Parathyroid adenoma (tissue), 2 donors: ENCODE measurements around the gene SPTSSA.
"Not testable (repeated sequence)": the region's sequence is repeated elsewhere in the genome, so short reads cannot be mapped to it uniquely, and the experiment has no call there.

ENCODE experiments used
- H2AFZ ChIP-seq: fragments of 300-600 bp; sonication (generic); one replicate; pipeline ENCODE4 v1.7.0; 2017; ENCODE audit warnings: antibody characterized with exemption, mild to moderate bottlenecking
- H3K27ac ChIP-seq: fragments of 300-600 bp; sonication (generic); one replicate; pipeline ENCODE4 v1.7.0; 2017
- H3K27me3 ChIP-seq: fragments of 300-600 bp; sonication (generic); one replicate; pipeline ENCODE4 v1.7.0; 2017; ENCODE audit warnings: low read length; ENCODE audit not compliant: control insufficient read depth, insufficient read depth
- H3K36me3 ChIP-seq: fragments of 300-600 bp; sonication (generic); one replicate; pipeline ENCODE4 v1.7.0; 2017; ENCODE audit warnings: low read length; ENCODE audit not compliant: control insufficient read depth, insufficient read depth
- H3K4me1 ChIP-seq: fragments of 300-600 bp; sonication (generic); one replicate; pipeline ENCODE4 v1.7.0; 2017; ENCODE audit warnings: control low read depth
- H3K4me2 ChIP-seq: fragments of 300-600 bp; sonication (generic); one replicate; pipeline ENCODE4 v1.7.0; 2017; ENCODE audit warnings: low read length
- H3K4me3 ChIP-seq: fragments of 300-600 bp; sonication (generic); one replicate; pipeline ENCODE4 v1.7.0; 2017; ENCODE audit warnings: low read depth, low read length
- H3K79me2 ChIP-seq: fragments of 300-600 bp; sonication (generic); one replicate; pipeline ENCODE4 v1.7.0; 2017; ENCODE audit warnings: control low read depth
- H3K9ac ChIP-seq: fragments of 300-600 bp; sonication (generic); one replicate; pipeline ENCODE4 v1.7.0; 2017; ENCODE audit warnings: mild to moderate bottlenecking
- H3K9me3 ChIP-seq: fragments of 300-600 bp; sonication (generic); one replicate; pipeline ENCODE4 v1.7.0; 2017; ENCODE audit warnings: low read length; ENCODE audit not compliant: control insufficient read depth
- CTCF ChIP-seq: fragments of 300-600 bp; sonication (generic); IDR thresholded peaks from one replicate; pipeline ENCODE4 v1.7.0; 2017; ENCODE audit warnings: antibody characterized with exemption, mild to moderate bottlenecking
- donor health status: primary hyperparathyroidism.

The SPTSSA gene

GRCh38 chr14:34484726-34485125 lies 22.7 kb upstream of the SPTSSA start:
- Histone ChIP-seq H3K9me3 (no peaks in the 10 kb centered on the region), H3K4me3 (no peak overlapping the region), H3K4me2 (no peak overlapping the region), H3K79me2 (no peaks in the 10 kb centered on the region), H3K36me3 (no peaks in the 10 kb centered on the region), H3K27ac (no peak overlapping the region), H3K4me1 (no peaks in the 10 kb centered on the region), H3K9ac (no peak overlapping the region), H2AFZ (no peak overlapping the region), H3K27me3 (no peaks in the 10 kb centered on the region)
- TF ChIP-seq CTCF: no peak

- Histone ChIP-seq H3K4me3 (no peak overlapping the region), H3K4me1 (no peaks in the 10 kb centered on the region), H3K9ac (no peak overlapping the region), H3K79me2 (no peaks in the 10 kb centered on the region), H2AFZ (no peak overlapping the region), H3K27me3 (no peaks in the 10 kb centered on the region), H3K36me3 (no peaks in the 10 kb centered on the region), H3K9me3 (no peaks in the 10 kb centered on the region), H3K27ac (no peak overlapping the region), H3K4me2 (no peak overlapping the region)
- TF ChIP-seq CTCF: no peak
These were observed 20.4 kb upstream of the SPTSSA start for GRCh38 chr14:34482463-34482862.

DNA sequence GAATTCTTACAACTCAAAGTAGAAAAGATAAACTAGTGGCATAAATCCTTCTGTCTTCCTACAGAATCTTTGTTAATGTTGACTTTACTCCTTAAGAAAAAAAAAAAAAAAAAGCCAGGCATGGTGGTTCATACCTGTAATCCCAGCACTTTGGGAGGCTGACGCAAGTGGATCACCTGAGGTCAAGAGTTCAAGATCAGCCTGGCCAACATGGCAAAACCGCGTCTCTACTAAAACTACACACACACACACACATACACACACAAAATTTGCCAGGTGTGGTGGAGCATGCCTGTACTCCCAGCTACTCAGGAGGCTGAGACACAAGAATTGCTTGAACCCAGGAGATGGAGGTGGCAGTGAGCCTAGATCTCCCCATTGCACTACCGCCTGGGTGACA lies 17.7 kb upstream of the SPTSSA start:
- no peaks in the 10 kb centered on the region for H3K36me3 ChIP-seq
- H3K9ac ChIP-seq: no peak overlapping the region
- H3K27ac ChIP-seq: no peak overlapping the region
- H3K4me1 ChIP-seq: no peaks in the 10 kb centered on the region
- no peak overlapping the region for H3K4me3 ChIP-seq
- no peak overlapping the region for H2AFZ ChIP-seq
- no peaks in the 10 kb centered on the region for H3K79me2 ChIP-seq
- no peaks in the 10 kb centered on the region for H3K27me3 ChIP-seq
- H3K9me3 ChIP-seq: no peaks in the 10 kb centered on the region
- no peak overlapping the region for H3K4me2 ChIP-seq
- TF ChIP-seq CTCF: no peak

GRCh38 chr14:34478261-34478660 lies 16.2 kb upstream of the SPTSSA start:
- Histone ChIP-seq H3K27me3 (no peaks in the 10 kb centered on the region), H3K9me3 (no peaks in the 10 kb centered on the region), H3K79me2 (no peaks in the 10 kb centered on the region), H3K4me3 (no peak overlapping the region), H3K4me2 (no peak overlapping the region), H2AFZ (no peak overlapping the region), H3K27ac (no peak overlapping the region), H3K36me3 (no peaks in the 10 kb centered on the region), H3K9ac (no peak overlapping the region), H3K4me1 (no peaks in the 10 kb centered on the region)
- TF ChIP-seq CTCF: no peak

- not testable (repeated sequence) for H3K27me3 ChIP-seq, H2AFZ ChIP-seq, H3K4me1 ChIP-seq, H3K27ac ChIP-seq, H3K79me2 ChIP-seq, H3K9ac ChIP-seq, H3K4me3 ChIP-seq, H3K36me3 ChIP-seq, H3K9me3 ChIP-seq, H3K4me2 ChIP-seq
These were observed 14.0 kb upstream of the SPTSSA start for GRCh38 chr14:34476036-34476435.
